ENCODE measurements around the gene ZSCAN29. TPM values are rescaled to one million over a fixed set of nuclear protein-coding genes. Genes with fewer than 3 reads are reported as not detected.

ZSCAN29 gene
- total and polyA plus RNA-seq, 4 donors: 4.2 to 21.7 (median 12.6) TPM

Other genes starting within 250 kb of the ZSCAN29 start
- gene TMEM62, start 237.5 kb downstream of the ZSCAN29 start, total RNA-seq: 10 to 100 TPM; 24.1 to 24.5 TPM
- gene TMEM62, start 237.5 kb downstream of the ZSCAN29 start, polyA plus RNA-seq: 10 to 100 TPM; 13.8 to 28.9 TPM
- 10 to 100 TPM; 60.7 to 68.7 TPM for gene CCNDBP1, start 185.6 kb downstream of the ZSCAN29 start, total RNA-seq
- 10 to 100 TPM; 82.8 to 90.3 TPM for gene CCNDBP1, start 185.6 kb downstream of the ZSCAN29 start, polyA plus RNA-seq
- under 1 TPM in 1 of 2 donors, not detected in 1; 0.60 TPM for gene EPB42, start 150.0 kb downstream of the ZSCAN29 start, total RNA-seq
- not detected for gene EPB42, start 150.0 kb downstream of the ZSCAN29 start, polyA plus RNA-seq
- under 1 TPM in 1 of 2 donors, not detected in 1; 0.84 TPM for gene TGM5, start 104.1 kb downstream of the ZSCAN29 start, total RNA-seq
- not detected for gene TGM5, start 104.1 kb downstream of the ZSCAN29 start, polyA plus RNA-seq
- not detected for gene TGM7, start 68.8 kb downstream of the ZSCAN29 start, total RNA-seq
- not detected for gene TGM7, start 68.8 kb downstream of the ZSCAN29 start, polyA plus RNA-seq
- 1 to 10 TPM; 7.5 to 9.2 TPM for gene LCMT2, start 40.5 kb downstream of the ZSCAN29 start, total RNA-seq
- gene LCMT2, start 40.5 kb downstream of the ZSCAN29 start, polyA plus RNA-seq: 1 to 10 TPM; 1.3 to 4.3 TPM
- 10 to 100 TPM; 14.6 to 16.3 TPM for gene TUBGCP4, start 58 bp upstream of the ZSCAN29 start, total RNA-seq
- gene TUBGCP4, start 58 bp upstream of the ZSCAN29 start, polyA plus RNA-seq: 1 to 10 TPM; 3.5 to 6.0 TPM
- 10 to 100 TPM; 37.7 to 63.2 TPM for gene TP53BP1, start 122.1 kb upstream of the ZSCAN29 start, total RNA-seq
- 10 to 100 TPM in 1 of 2 donors, 1 to 10 TPM in 1; 3.4 to 22.5 TPM for gene TP53BP1, start 122.1 kb upstream of the ZSCAN29 start, polyA plus RNA-seq
- 10 to 100 TPM; 36.4 to 49.3 TPM for gene MAP1A, start 146.6 kb upstream of the ZSCAN29 start, total RNA-seq
- gene MAP1A, start 146.6 kb upstream of the ZSCAN29 start, polyA plus RNA-seq: 1 to 10 TPM; 5.2 to 5.5 TPM
- 10 to 100 TPM; 40.8 to 53.7 TPM for gene PPIP5K1, start 219.2 kb upstream of the ZSCAN29 start, total RNA-seq
- gene PPIP5K1, start 219.2 kb upstream of the ZSCAN29 start, polyA plus RNA-seq: 10 to 100 TPM in 1 of 2 donors, 1 to 10 TPM in 1; 8.3 to 13.4 TPM
- not detected for gene CKMT1B, start 223.0 kb upstream of the ZSCAN29 start, total RNA-seq
- 10 to 100 TPM in 1 of 2 donors, under 1 TPM in 1; 0.05 to 17.4 TPM for gene CKMT1B, start 223.0 kb upstream of the ZSCAN29 start, polyA plus RNA-seq
- under 1 TPM; 0.45 to 0.90 TPM for gene STRC, start 247.8 kb upstream of the ZSCAN29 start, total RNA-seq
- gene STRC, start 247.8 kb upstream of the ZSCAN29 start, polyA plus RNA-seq: 1 to 10 TPM in 1 of 2 donors, not detected in 1; 1.2 TPM

Measured in aorta (tissue), 4 donors.